ENCODE data around the gene WFIKKN2. TPM values are rescaled to one million over a fixed set of nuclear protein-coding genes. Genes with fewer than 3 reads are reported as not detected.

Gene WFIKKN2
- total and polyA plus RNA-seq, 10 of the 15 experiments (the other 5 are each of a cell fraction or from before 2014, with no cell fraction given): 0.06 TPM; not detected in 9

- TF ChIP-seq BRCA1 (IDR thresholded peaks at IDR 0.05; ENCODE audit: low read depth, low read length) (no peak), ZBTB40 (IDR thresholded peaks at IDR 0.05; ENCODE audit: borderline replicate concordance) (no peak), EZH2 (IDR thresholded peaks at IDR 0.05; ENCODE audit: borderline replicate concordance, control insufficient read depth, low read depth, low read length) (no peak), IRF4 (IDR thresholded peaks at IDR 0.05; ENCODE audit: low read depth, low read length) (no peak)
These were observed 6.0 kb downstream of the WFIKKN2 start (continued) for GRCh38 chr17:50841277-50841948.

- intact Hi-C loops (cut with micrococcal nuclease; ENCODE audit: unreplicated experiment) (loop anchor here (1.0 to 2.0 kb wide), 2 partner anchors 59 to 295 kb away; partner anchors contain the start of gene SPATA20), in situ Hi-C loops (cut with MboI) (loop anchor here (5.0 kb wide), 1 partner anchor 60 kb away; no protein-coding TSS in a partner anchor)
- ChIA-PET POLR2A (interaction anchor here (1.0 kb wide), 2 partner anchors 14 to 41 kb away, joined by 3 read pairs; no protein-coding TSS in a partner anchor), RAD21 (ENCODE audit: unreplicated experiment) (interaction anchor here (0.6 to 2.6 kb wide), 9 partner anchors 10 to 358 kb away, joined by 3 to 18 read pairs (median 3); partner anchors contain the start of gene TOB1), CTCF (interaction anchor here (0.8 to 8.1 kb wide), 20 partner anchors 9 to 423 kb away, joined by 3 to 84 read pairs (median 4); no protein-coding TSS in a partner anchor), SMC1A (ENCODE audit: uncharacterized antibody, unreplicated experiment) (interaction anchor here (0.9 to 2.2 kb wide), 5 partner anchors 11 to 108 kb away, joined by 3 to 17 read pairs (median 9); no protein-coding TSS in a partner anchor)
- Histone ChIP-seq H3K4me1 (ENCODE audit: control insufficient read depth, insufficient read depth, low read length) (no peaks in the 10 kb centered on the region), H3K9me3 (replicated peaks; ENCODE audit: control insufficient read depth, insufficient read depth, low read length) (no peaks in the 10 kb centered on the region), H3K27me3 (replicated peaks in 1 of 2; ENCODE audit: control insufficient read depth in 2 of 2, insufficient read depth in 2 of 2, low read length in 1 of 2) (no peaks in the 10 kb centered on the region; a peak in 2 of 4 replicates), H3K79me2 (ENCODE audit: control insufficient read depth, insufficient read depth, low read length) (no peaks in the 10 kb centered on the region), H2AFZ (ENCODE audit: control insufficient read depth, low read depth, low read length) (no peak overlapping the region), H3K36me3 (ENCODE audit: control insufficient read depth in 2 of 2, insufficient read depth in 2 of 2, low read length in 1 of 2) (no peaks in the 10 kb centered on the region), H3K27ac (ENCODE audit: control insufficient read depth, insufficient read depth) (no peak overlapping the region), H3K4me2 (ENCODE audit: control insufficient read depth, insufficient read depth) (no peak overlapping the region), H3K4me3 (no peak overlapping the region), H4K20me1 (ENCODE audit: control insufficient read depth, insufficient read depth) (no peaks in the 10 kb centered on the region), H3K9ac (ENCODE audit: control insufficient read depth, insufficient read depth, low read length) (no peak overlapping the region)
- no peak for FAIRE-seq
- ATAC-seq: peak; percentile 90
- no peak for DNase-seq (ENCODE audit: low read depth, low spot score)
- peak; percentile 74 to 88 (median 83); a peak in 5 of 6 replicates for TF ChIP-seq CTCF (IDR thresholded peaks at IDR 0.05 in 2 of 3, conservative IDR thresholded peaks at IDR 0.05 in 1 of 3; ENCODE audit: control insufficient read depth in 2 of 3, extremely low read depth in 1 of 3, insufficient read depth in 1 of 3, low read depth in 3 of 3, low read length in 3 of 3)
- peak; percentile 54; the same call in 1 of the 2 replicates for TF ChIP-seq YY1 (IDR thresholded peaks at IDR 0.05; ENCODE audit: low read depth, low read length)
- TF ChIP-seq RAD21 (IDR thresholded peaks at IDR 0.05; ENCODE audit: insufficient read depth, low read depth, low read length): peak; percentile 85
- TF ChIP-seq SMC3 (IDR thresholded peaks at IDR 0.05; ENCODE audit: borderline replicate concordance, low read length): peak; percentile 96
- TF ChIP-seq EZH2 (IDR thresholded peaks at IDR 0.05; ENCODE audit: borderline replicate concordance, control insufficient read depth, low read depth, low read length): no peak
- 0 out of 4 replicates have a peak, but pooled peaks of 1 of the 2 experiments have one; percentile 6 for TF ChIP-seq BHLHE40 (IDR thresholded peaks at IDR 0.05; ENCODE audit: borderline replicate concordance in 1 of 2, low read depth in 2 of 2, low read length in 1 of 2)
- BruUV-seq (replicated peaks): no TSS peak
- WGBS (ENCODE audit: insufficient coverage, insufficient replicate concordance, low lambda C conversion rate, missing lambda C conversion rate): 14% methylated on average over 8 of the region's 8 CpGs
These were observed 6.6 kb downstream of the WFIKKN2 start for GRCh38 chr17:50841949-50842354.

Measured in GM12878 (cell line).